HepG2 (cell line): ENCODE data around the gene TMC2. TPM values are rescaled to one million over a fixed set of nuclear protein-coding genes. Genes with fewer than 3 reads are reported as not detected.

ENCODE experiments used
- polyA plus RNA-seq, 8 experiments: library from polyadenylated mRNA; depleted of rRNA in 3 of 8; stranded (reverse) in 7 of 8; unstranded in 1 of 8; fragments of >200 nt; fragmentation: Illumina TruSeq in 4 of 8; extraction: Trizol in 4 of 8; gene quantifications; 2 replicates each; pipeline versions ENCODE4 v1.2.1 to v1.2.3, GENCODE V29; 2011 to 2016; ENCODE audit warnings: low read depth in 4 of 8, missing spikeins in 1 of 8, mixed read lengths in 1 of 8; ENCODE audit not compliant: insufficient read depth in 1 of 8
- total RNA-seq, 5 experiments: library from RNA; depleted of rRNA; stranded (reverse); fragments of >200 nt; fragmentation: Illumina TruSeq; extraction: Trizol; gene quantifications; 2 replicates each; pipeline ENCODE4 v1.2.3, GENCODE V29; 2016; ENCODE audit warnings: low read depth in 1 of 5
- TF ChIP-seq, protein P1 (sequence below), 2 experiments: fragments of 450-650 bp in 1 of 2; sonication (generic) in 1 of 2; formaldehyde crosslinking in 1 of 2; IDR thresholded peaks; 2 replicates each; pipeline versions ENCODE4 v1.6.1 to v1.8.0; 2016 to 2022; ENCODE audit warnings: antibody characterized with exemption in 1 of 2, mild to moderate bottlenecking in 1 of 2, missing genetic modification reagents in 1 of 2
- TF ChIP-seq, protein P2 (sequence below): sonication (generic); formaldehyde crosslinking; IDR thresholded peaks from 2 replicates; pipeline ENCODE4 v1.5.0; 2020; ENCODE audit warnings: mild to moderate bottlenecking, missing genetic modification reagents

The TMC2 gene
- total and polyA plus RNA-seq, 2 of the 13 experiments (the other 11 are each of a cell fraction or from before 2014, with no cell fraction given), result not detected

DNA sequence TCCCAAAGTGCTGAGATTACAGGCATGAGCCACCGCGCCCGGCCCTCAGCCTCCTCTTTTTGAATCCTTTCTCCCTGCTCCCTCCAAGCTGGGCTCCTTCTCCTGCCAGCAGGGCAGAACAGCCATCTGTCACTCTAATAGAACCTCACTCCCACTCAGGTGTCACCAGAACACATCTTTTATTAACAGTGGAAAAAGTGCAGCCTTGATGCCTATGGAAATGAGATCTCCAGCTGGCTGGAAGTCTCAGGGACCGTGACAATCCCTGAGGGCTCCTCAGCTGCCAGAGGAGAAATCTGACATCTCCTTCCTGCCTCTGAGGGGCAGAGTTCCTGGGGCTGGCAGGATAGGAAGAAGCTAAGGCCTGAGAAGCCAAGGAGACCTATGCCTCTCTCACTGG is 28.0 kb downstream of the TMC2 start (continued):
- TF ChIP-seq, protein P1, sequence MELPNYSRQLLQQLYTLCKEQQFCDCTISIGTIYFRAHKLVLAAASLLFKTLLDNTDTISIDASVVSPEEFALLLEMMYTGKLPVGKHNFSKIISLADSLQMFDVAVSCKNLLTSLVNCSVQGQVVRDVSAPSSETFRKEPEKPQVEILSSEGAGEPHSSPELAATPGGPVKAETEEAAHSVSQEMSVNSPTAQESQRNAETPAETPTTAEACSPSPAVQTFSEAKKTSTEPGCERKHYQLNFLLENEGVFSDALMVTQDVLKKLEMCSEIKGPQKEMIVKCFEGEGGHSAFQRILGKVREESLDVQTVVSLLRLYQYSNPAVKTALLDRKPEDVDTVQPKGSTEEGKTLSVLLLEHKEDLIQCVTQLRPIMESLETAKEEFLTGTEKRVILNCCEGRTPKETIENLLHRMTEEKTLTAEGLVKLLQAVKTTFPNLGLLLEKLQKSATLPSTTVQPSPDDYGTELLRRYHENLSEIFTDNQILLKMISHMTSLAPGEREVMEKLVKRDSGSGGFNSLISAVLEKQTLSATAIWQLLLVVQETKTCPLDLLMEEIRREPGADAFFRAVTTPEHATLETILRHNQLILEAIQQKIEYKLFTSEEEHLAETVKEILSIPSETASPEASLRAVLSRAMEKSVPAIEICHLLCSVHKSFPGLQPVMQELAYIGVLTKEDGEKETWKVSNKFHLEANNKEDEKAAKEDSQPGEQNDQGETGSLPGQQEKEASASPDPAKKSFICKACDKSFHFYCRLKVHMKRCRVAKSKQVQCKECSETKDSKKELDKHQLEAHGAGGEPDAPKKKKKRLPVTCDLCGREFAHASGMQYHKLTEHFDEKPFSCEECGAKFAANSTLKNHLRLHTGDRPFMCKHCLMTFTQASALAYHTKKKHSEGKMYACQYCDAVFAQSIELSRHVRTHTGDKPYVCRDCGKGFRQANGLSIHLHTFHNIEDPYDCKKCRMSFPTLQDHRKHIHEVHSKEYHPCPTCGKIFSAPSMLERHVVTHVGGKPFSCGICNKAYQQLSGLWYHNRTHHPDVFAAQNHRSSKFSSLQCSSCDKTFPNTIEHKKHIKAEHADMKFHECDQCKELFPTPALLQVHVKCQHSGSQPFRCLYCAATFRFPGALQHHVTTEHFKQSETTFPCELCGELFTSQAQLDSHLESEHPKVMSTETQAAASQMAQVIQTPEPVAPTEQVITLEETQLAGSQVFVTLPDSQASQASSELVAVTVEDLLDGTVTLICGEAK (IDR thresholded peaks at IDR 0.05), result no peak
- TF ChIP-seq, protein P1 (CRISPR knock-in tag; IDR thresholded peaks at IDR 0.05), result no peak
- TF ChIP-seq, protein P2, sequence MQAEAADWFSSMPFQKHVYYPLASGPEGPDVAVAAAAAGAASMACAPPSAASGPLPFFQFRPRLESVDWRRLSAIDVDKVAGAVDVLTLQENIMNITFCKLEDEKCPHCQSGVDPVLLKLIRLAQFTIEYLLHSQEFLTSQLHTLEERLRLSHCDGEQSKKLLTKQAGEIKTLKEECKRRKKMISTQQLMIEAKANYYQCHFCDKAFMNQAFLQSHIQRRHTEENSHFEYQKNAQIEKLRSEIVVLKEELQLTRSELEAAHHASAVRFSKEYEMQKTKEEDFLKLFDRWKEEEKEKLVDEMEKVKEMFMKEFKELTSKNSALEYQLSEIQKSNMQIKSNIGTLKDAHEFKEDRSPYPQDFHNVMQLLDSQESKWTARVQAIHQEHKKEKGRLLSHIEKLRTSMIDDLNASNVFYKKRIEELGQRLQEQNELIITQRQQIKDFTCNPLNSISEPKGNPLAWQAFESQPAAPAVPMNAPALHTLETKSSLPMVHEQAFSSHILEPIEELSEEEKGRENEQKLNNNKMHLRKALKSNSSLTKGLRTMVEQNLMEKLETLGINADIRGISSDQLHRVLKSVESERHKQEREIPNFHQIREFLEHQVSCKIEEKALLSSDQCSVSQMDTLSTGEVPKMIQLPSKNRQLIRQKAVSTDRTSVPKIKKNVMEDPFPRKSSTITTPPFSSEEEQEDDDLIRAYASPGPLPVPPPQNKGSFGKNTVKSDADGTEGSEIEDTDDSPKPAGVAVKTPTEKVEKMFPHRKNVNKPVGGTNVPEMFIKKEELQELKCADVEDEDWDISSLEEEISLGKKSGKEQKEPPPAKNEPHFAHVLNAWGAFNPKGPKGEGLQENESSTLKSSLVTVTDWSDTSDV, result no peak
- TF ChIP-seq, all 625 proteins: peak for 0
